H54 (cell line): ENCODE measurements around the gene EFS.
"Not testable (repeated sequence)": the region's sequence is repeated elsewhere in the genome, so short reads cannot be mapped to it uniquely, and the experiment has no call there.

ENCODE experiments used
- DNase-seq: peaks from one replicate; pipeline ENCODE4 v3.0.0; 2011; ENCODE audit warnings: low spot score, mixed read lengths; ENCODE audit not compliant: insufficient read length
- FAIRE-seq: peaks from 3 replicates; lab custom pipeline; 2011; peaks lifted over from hg19 to GRCh38; lab: Jason Lieb, UNC
- POLR2A ChIP-seq: IDR thresholded peaks from 2 replicates; pipeline ENCODE4 v1.6.1; 2011; ENCODE audit warnings: low read depth, mild to moderate bottlenecking, low read length

The EFS gene

GRCh38 chr14:23404331-23404900 is 39.4 kb upstream of the EFS start:
- TF ChIP-seq POLR2A: no peak
- FAIRE-seq: no peak
- DNase-seq: no peak

- no peak for FAIRE-seq
- DNase-seq: no peak
- TF ChIP-seq POLR2A: no peak
Observed at GRCh38 chr14:23403908-23404307, 38.9 kb upstream of the EFS start.

GRCh38 chr14:23403139-23403438 is 38.1 kb upstream of the EFS start:
- TF ChIP-seq POLR2A: no peak
- FAIRE-seq: no peak
- DNase-seq: no peak

- TF ChIP-seq POLR2A: no peak
- DNase-seq (no peak), FAIRE-seq (no peak)
Observed at GRCh38 chr14:23402296-23403138, 37.5 kb upstream of the EFS start.

- TF ChIP-seq POLR2A: no peak
- FAIRE-seq: no peak
- no peak for DNase-seq
Observed at GRCh38 chr14:23401291-23401690, 36.3 kb upstream of the EFS start.

GRCh38 chr14:23400496-23401149 is 35.7 kb upstream of the EFS start:
- DNase-seq, FAIRE-seq: not testable (repeated sequence)

GRCh38 chr14:23399591-23399990 is 34.6 kb upstream of the EFS start:
- TF ChIP-seq POLR2A: no peak
- FAIRE-seq: no peak
- DNase-seq: no peak

GRCh38 chr14:23399136-23399535 is 34.2 kb upstream of the EFS start:
- no peak for TF ChIP-seq POLR2A
- no peak for DNase-seq
- FAIRE-seq: no peak

- no peak for FAIRE-seq
- no peak for TF ChIP-seq POLR2A
- no peak for DNase-seq
Observed at GRCh38 chr14:23398348-23398747, 33.4 kb upstream of the EFS start.

- FAIRE-seq (no peak), DNase-seq (no peak)
- no peak for TF ChIP-seq POLR2A
Observed at GRCh38 chr14:23396781-23397407, 31.9 kb upstream of the EFS start.

- no peak for DNase-seq
- FAIRE-seq: no peak
- TF ChIP-seq POLR2A: no peak
Observed at GRCh38 chr14:23396126-23396525, 31.2 kb upstream of the EFS start.

- TF ChIP-seq POLR2A: no peak
- DNase-seq: no peak
- FAIRE-seq: no peak
Observed at GRCh38 chr14:23392613-23393012, 27.6 kb upstream of the EFS start.

- FAIRE-seq, DNase-seq: not testable (repeated sequence)
Observed at GRCh38 chr14:23389871-23390270, 24.9 kb upstream of the EFS start.

GRCh38 chr14:23389396-23389795 is 24.4 kb upstream of the EFS start:
- no peak for TF ChIP-seq POLR2A
- FAIRE-seq (no peak), DNase-seq (no peak)

- no peak for DNase-seq
- FAIRE-seq: no peak
- no peak for TF ChIP-seq POLR2A
Observed at GRCh38 chr14:23388996-23389395, 24.0 kb upstream of the EFS start.
